ENCODE measurements around the gene MAP3K13.

MAP3K13 gene

GRCh38 chr3:185362850-185363661 lies at the start of gene MAP3K13:
Gene MAP3K13 (plus strand): TSS chr3:185363136. CDS start chr3:185428582, 65,446 bp downstream.
- DNase-seq = no peak

- DNase-seq = no peak
These were observed 49.2 kb upstream of the MAP3K13 start for GRCh38 chr3:185313693-185314246.

GRCh38 chr3:185316740-185317412 lies 46.1 kb upstream of the MAP3K13 start:
- no peak for DNase-seq

- no peak for DNase-seq
These were observed 45.3 kb upstream of the MAP3K13 start for GRCh38 chr3:185317674-185318073.

- DNase-seq = no peak
These were observed 44.8 kb upstream of the MAP3K13 start for GRCh38 chr3:185318141-185318540.

- DNase-seq = no peak
These were observed 43.1 kb upstream of the MAP3K13 start for GRCh38 chr3:185319801-185320200.

GRCh38 chr3:185320949-185321348 lies 42.0 kb upstream of the MAP3K13 start:
- DNase-seq = no peak

GRCh38 chr3:185322101-185322719 lies 40.7 kb upstream of the MAP3K13 start:
- no peak for DNase-seq

- DNase-seq = no peak
These were observed 36.8 kb upstream of the MAP3K13 start for GRCh38 chr3:185325946-185326791.

- no peak for DNase-seq
These were observed 35.9 kb upstream of the MAP3K13 start for GRCh38 chr3:185327062-185327461.

GRCh38 chr3:185328324-185329004 lies 34.5 kb upstream of the MAP3K13 start:
- DNase-seq = no peak

GRCh38 chr3:185330238-185330637 lies 32.7 kb upstream of the MAP3K13 start:
- DNase-seq = no peak

GRCh38 chr3:185330644-185331043 lies 32.3 kb upstream of the MAP3K13 start:
- DNase-seq = no peak

GRCh38 chr3:185332026-185332735 lies 30.8 kb upstream of the MAP3K13 start:
- no peak for DNase-seq

- no peak for DNase-seq
These were observed 27.1 kb upstream of the MAP3K13 start for GRCh38 chr3:185335799-185336198.

GRCh38 chr3:185337231-185337816 lies 25.6 kb upstream of the MAP3K13 start:
- no peak for DNase-seq

GRCh38 chr3:185339945-185340344 lies 23.0 kb upstream of the MAP3K13 start:
- DNase-seq = no peak

GRCh38 chr3:185340751-185341150 lies 22.2 kb upstream of the MAP3K13 start:
- no peak for DNase-seq

- no peak for DNase-seq
These were observed 21.1 kb upstream of the MAP3K13 start for GRCh38 chr3:185341616-185342458.
